GM19099 (cell line): ENCODE data around the gene DEPDC4.

ENCODE experiments used
- POLR2A ChIP-seq: IDR thresholded peaks from 3 replicates; pipeline ENCODE4 v1.6.1; 2011; ENCODE audit warnings: low read depth; ENCODE audit not compliant: insufficient read length; ENCODE audit errors: extremely low read depth

Gene DEPDC4

GRCh38 chr12:100229036-100229635, 37.7 kb downstream of the DEPDC4 start:
- TF ChIP-seq POLR2A, result no peak

GRCh38 chr12:100225491-100225890, 41.4 kb downstream of the DEPDC4 start:
- TF ChIP-seq POLR2A, result no peak

GRCh38 chr12:100221523-100221922, 45.4 kb downstream of the DEPDC4 start:
- no peak for TF ChIP-seq POLR2A

- no peak for TF ChIP-seq POLR2A
Measured at GRCh38 chr12:100219328-100220109, 47.4 kb downstream of the DEPDC4 start.

- TF ChIP-seq POLR2A, result no peak
Measured at GRCh38 chr12:100216337-100216736, 50.5 kb downstream of the DEPDC4 start.

- no peak for TF ChIP-seq POLR2A
Measured at GRCh38 chr12:100215209-100215608, 51.7 kb downstream of the DEPDC4 start.

- no peak for TF ChIP-seq POLR2A
Measured at GRCh38 chr12:100214518-100214917, 52.4 kb downstream of the DEPDC4 start.

GRCh38 chr12:100213016-100213891, 53.6 kb downstream of the DEPDC4 start:
- no peak for TF ChIP-seq POLR2A

- no peak for TF ChIP-seq POLR2A
Measured at GRCh38 chr12:100211698-100212097, 55.2 kb downstream of the DEPDC4 start.

GRCh38 chr12:100208834-100209233, 58.0 kb downstream of the DEPDC4 start:
- TF ChIP-seq POLR2A, result no peak

- no peak for TF ChIP-seq POLR2A
Measured at GRCh38 chr12:100207311-100207710, 59.6 kb downstream of the DEPDC4 start.

GRCh38 chr12:100201604-100202423, 65.1 kb downstream of the DEPDC4 start:
- TF ChIP-seq POLR2A, result no peak

- peak; percentile 77 for TF ChIP-seq POLR2A
Measured at GRCh38 chr12:100200463-100201181, 66.3 kb downstream of the DEPDC4 start, which contains the start of gene ACTR6. Gene ACTR6 (plus strand): TSS chr12:100200815. CDS start chr12:100200852, 37 bp downstream.
